Left renal pelvis (tissue), 4 donors: ENCODE data around the gene IRGC. TPM values are rescaled to one million over a fixed set of nuclear protein-coding genes. Genes with fewer than 3 reads are reported as not detected.
"Not testable (repeated sequence)": the region's sequence is repeated elsewhere in the genome, so short reads cannot be mapped to it uniquely, and the experiment has no call there.

Source experiments
- DNase-seq, 4 donors: peaks; one replicate each; pipeline ENCODE4 v3.0.0-alpha.2; 2013; ENCODE audit warnings: low read depth in 4 of 4, low spot score in 3 of 4
- polyA plus RNA-seq, 4 donors: library from polyadenylated mRNA; unstranded; fragments of 120-200 nt; gene quantifications; one replicate each; pipeline ENCODE4 v1.2.1, GENCODE V29; 2013; ENCODE audit not compliant: insufficient read length in 4 of 4

The IRGC gene
- not detected for polyA plus RNA-seq

- DNase-seq = no peak
Measured at GRCh38 chr19:43715776-43716175, at the start of gene IRGC. Gene IRGC, plus strand, starts transcription at chr19:43716076. Its CDS starts 2,483 bp downstream, at chr19:43718559.

GRCh38 chr19:43667126-43667875 lies 48.6 kb upstream of the IRGC start:
- DNase-seq = no peak

- DNase-seq = no peak
Measured at GRCh38 chr19:43667876-43668405, 47.9 kb upstream of the IRGC start.

- peak; percentile 88 to 96 (median 93) for DNase-seq
Measured at GRCh38 chr19:43668406-43669109, 47.3 kb upstream of the IRGC start.

GRCh38 chr19:43672061-43672679 lies 43.7 kb upstream of the IRGC start:
- no peak for DNase-seq

- DNase-seq = no peak
Measured at GRCh38 chr19:43673637-43674036, 42.2 kb upstream of the IRGC start.

GRCh38 chr19:43674183-43674582 lies 41.7 kb upstream of the IRGC start:
- DNase-seq = no peak

GRCh38 chr19:43674596-43674995 lies 41.3 kb upstream of the IRGC start:
- no peak for DNase-seq

GRCh38 chr19:43675269-43675879 lies 40.5 kb upstream of the IRGC start:
- DNase-seq = no peak

- no peak for DNase-seq
Measured at GRCh38 chr19:43675906-43676305, 40.0 kb upstream of the IRGC start.

- no peak for DNase-seq
Measured at GRCh38 chr19:43678512-43679261, 37.2 kb upstream of the IRGC start.

- DNase-seq = no peak
Measured at GRCh38 chr19:43681821-43682220, 34.1 kb upstream of the IRGC start.

GRCh38 chr19:43682269-43682668 lies 33.6 kb upstream of the IRGC start:
- not testable (repeated sequence) for DNase-seq

- no peak for DNase-seq
Measured at GRCh38 chr19:43682824-43683661, 32.8 kb upstream of the IRGC start.

- no peak for DNase-seq
Measured at GRCh38 chr19:43683905-43684304, 32.0 kb upstream of the IRGC start.

GRCh38 chr19:43684326-43684725 lies 31.6 kb upstream of the IRGC start:
- DNase-seq = no peak

- no peak for DNase-seq
Measured at GRCh38 chr19:43687660-43687997, 28.2 kb upstream of the IRGC start.

- DNase-seq = no peak
Measured at GRCh38 chr19:43688059-43688701, 27.7 kb upstream of the IRGC start.

GRCh38 chr19:43690444-43690843 lies 25.4 kb upstream of the IRGC start:
- no peak for DNase-seq
